GM21529 (cell line): ENCODE results near the gene TRPM3.

Source experiments
- ATAC-seq: cut with Tn5 transposase; IDR thresholded peaks from one replicate; pipeline ENCODE4 v1.9.1; 2021; ENCODE audit not compliant: unreplicated experiment

The TRPM3 gene

DNA sequence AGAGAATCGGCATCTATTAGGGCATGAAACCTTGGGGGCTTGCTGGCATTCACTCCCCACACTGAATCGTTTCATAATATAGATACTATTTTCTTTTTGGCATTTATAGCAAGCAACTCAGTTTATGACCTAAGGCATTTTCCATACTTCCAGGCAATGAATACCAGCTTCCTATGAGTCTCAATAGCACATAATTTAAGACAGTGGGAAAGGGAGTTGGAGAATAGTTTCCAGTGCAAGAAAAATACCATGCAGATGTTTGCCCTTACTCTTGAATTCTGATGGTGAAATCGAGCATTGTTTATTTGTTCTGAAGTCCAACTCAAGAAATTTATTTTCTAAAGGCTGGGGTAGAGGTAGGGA, 531.1 kb downstream of the TRPM3 start:
- no peak for ATAC-seq

GRCh38 chr9:70589571-70590314, 531.7 kb downstream of the TRPM3 start:
- no peak for ATAC-seq

DNA sequence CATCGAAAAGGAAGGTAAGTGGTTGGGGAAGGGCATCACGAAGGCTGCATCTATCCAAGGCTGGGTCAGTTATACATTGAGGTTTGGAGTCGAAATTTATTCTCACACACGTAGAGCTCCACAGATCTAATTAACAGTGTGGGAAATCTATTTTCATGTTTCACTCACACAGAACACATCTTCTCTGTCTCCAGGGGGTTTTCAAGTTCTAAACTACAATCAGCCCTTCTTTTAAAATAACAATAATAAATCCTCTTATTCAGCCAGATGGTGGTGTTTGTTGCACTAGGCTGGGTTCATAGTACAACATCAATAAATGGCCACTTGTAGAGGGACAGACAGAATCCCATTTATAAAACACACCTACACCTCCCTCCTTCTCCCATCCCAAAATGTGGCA, 532.4 kb downstream of the TRPM3 start:
- ATAC-seq = no peak

DNA sequence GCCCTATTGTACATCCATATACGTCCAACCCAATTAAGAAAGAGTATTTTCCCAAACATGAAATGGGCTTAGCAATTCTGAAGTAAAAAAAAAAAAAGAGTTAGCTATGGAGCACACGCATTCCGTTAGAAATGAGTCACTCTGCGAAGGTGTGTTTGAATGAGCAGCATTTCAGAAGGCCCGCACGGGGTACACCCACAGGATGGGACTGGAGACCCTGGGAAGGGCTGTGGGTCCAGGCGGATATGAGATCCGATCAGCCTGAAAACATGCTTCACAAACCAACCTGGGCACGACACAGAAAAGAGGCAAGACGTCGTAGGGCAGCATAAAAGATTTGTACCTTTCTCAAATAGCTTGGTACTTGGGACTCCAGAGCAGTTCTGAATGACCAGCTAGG, 533.0 kb downstream of the TRPM3 start:
- no peak for ATAC-seq

DNA sequence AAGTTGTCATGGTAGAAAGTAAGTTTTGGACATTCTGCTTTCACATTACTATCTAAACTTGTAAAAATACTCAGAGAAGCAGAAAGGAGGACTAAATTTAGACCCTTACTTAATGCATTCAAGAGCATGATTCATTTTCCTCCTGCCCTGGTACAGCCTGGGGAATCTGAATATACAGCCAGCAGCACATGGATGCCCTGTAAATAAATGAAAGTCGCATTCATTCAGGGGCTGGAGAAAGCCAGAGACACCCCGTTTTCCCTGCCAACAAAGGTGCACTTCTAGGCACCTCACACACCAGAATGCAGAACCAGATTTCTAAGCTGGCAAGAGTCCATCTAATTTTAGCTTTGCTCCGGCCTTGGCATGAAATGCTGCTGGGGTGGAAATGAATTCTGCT, 534.2 kb downstream of the TRPM3 start:
- no peak for ATAC-seq

DNA sequence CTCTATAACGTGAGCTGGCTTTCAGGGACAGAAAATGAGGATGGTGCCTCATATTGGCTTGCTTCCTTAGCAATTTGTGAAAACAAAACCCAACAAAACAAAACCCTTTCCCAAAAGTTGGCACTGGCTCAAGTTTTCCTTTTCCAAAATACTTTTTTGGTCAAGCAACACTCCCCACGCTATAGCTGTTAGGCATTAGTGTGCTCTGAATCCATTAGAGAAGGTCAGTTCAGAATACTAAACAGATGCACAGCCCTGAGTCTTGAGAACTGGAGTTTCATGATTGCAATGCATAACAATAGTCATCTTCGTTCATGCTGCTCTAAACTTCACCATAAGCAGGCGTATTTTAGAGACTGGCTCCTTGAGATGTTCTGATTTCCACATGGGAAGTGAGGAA, 534.9 kb downstream of the TRPM3 start:
- no peak for ATAC-seq

GRCh38 chr9:70581955-70582350, 539.5 kb downstream of the TRPM3 start:
- no peak for ATAC-seq

GRCh38 chr9:70581214-70581954, 540.0 kb downstream of the TRPM3 start:
- ATAC-seq = no peak

DNA sequence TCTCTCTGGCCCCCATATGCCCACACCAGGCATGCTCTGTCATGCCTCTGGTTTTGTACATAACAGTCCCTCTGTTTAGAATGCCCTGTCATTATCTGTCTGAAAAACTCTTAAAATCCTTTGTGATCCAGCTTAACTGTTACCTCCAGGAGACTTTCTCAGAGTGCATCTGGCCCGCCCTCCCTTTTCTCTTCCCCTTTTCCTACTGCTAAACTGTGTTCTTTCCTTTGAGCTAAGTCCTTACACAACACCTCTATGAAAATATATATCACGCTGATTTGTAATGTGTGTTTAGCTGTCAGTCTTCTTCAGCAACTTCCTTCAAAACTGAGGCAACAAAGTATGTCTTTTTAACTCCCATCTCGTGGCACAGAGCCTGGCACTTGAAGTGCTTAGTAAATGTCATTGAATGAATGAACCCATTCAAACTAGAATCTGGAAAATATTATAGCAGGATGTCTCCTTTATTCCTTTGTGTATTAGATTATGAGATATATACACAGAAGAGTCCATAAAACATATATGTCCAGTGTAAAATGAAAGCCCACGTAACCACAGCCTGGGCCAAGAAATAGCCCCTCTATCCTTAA, 540.7 kb downstream of the TRPM3 start:
- ATAC-seq = no peak

DNA sequence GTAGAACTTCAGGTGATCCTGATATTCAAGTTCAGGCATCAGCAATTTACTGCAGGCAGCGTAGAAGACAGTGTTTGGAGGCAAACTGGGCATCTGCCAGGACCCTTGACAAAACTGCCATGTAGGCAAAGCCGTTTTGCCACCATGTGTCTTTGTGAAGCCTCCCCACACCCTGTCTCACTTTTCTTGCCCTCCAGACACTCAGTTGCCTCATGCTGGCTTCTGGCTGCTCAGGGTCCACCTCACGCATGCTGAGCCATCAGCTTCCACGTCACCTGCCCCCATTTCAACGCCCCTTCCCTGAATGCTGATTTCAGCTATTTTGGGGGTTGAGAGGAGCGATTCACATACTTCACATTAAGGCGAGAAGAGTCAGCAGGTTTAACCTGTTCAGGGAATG, 541.7 kb downstream of the TRPM3 start:
- ATAC-seq = no peak

- ATAC-seq = no peak
These were observed 542.7 kb downstream of the TRPM3 start for GRCh38 chr9:70578720-70579119.

DNA sequence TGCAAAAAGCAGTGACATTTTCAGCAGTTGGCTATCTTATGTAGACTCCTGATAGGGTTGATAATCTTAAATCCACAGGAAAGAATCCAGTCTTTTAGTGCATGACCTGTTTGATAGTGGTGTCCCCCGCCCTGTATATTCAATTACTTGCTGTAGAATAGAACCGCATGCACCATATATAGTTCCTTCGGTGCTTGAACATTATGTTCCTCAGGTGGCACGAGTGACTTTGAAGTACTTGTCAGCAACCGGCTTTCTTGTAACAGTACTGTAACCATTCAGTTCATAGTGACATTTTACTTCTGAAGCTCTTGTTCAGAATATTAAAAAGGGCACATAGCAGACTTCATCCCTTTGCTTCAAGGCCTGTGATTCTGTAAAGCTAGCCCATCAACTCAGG, 543.8 kb downstream of the TRPM3 start:
- ATAC-seq = no peak

DNA sequence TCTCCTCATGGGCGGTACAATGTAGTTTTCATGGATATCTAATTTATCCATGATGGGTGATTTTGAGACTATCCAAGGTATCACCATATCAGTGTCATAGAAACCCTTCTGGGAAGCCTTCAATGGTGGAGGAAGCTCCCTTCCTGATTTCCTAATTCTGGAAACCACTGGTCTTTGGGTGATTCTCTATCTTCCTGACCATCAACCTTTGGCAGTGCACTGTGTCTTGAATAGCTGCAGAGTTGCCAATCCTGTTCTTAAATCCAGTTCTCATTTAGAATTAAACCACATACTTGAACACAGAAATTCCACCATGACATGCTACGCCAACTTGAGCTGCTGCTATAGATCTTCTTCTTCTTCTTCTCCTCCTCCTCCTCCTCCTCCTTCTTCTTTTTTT, 545.3 kb downstream of the TRPM3 start:
- ATAC-seq = no peak

DNA sequence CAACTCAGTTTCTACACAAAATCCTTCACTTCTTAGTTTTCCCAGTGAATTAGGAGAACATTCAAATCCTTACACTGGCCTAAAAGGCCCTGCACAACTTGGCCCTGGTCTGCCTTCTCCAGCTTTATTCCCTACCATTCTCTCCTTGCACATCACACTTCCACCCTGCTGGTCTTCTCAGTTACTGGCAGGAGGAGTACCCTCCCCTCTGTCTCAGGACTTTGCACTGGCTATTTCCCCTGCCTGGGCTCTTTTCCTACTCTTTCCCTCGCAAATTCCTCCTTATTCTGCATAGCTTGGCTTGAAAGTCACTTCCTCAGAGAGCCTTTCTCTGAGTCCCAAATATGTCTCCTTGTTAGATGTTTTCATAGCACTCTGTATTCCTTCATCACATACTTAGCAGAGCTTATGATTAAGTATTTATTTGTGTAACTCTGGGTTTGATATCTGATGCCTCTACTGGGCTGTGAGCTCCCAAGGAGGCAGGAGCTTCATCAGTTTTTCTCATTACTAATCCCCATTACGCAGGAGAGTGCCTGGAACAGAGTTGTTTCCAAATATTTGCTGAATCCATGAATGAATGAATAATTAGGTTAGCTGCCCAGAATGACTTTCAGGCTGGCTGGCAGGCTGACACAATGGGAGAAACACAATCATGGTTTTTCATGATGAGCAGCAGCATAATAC, 547.1 kb downstream of the TRPM3 start:
- ATAC-seq = no peak

GRCh38 chr9:70573308-70573707, 548.1 kb downstream of the TRPM3 start:
- ATAC-seq = no peak

DNA sequence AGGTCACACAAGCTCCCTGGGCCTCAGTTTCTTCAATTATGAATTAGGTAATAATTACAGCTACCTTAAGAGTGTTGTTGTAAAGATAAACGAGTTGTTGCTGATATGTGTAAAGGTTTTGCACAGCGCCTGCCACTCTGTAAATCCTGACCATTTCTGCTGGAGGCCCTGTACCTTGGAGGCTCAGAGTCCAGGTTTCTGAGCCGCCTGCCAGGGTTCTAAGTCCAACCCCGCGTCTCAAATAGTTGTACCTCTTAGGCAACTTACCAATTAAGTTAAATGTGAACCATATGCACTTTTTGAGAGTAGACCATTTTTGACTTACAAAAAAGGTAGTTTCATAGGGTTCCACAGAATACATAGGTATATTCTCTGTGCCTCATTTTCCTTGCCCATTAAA, 550.2 kb downstream of the TRPM3 start:
- ATAC-seq = no peak

GRCh38 chr9:70569791-70570190, 551.6 kb downstream of the TRPM3 start:
- ATAC-seq = no peak

DNA sequence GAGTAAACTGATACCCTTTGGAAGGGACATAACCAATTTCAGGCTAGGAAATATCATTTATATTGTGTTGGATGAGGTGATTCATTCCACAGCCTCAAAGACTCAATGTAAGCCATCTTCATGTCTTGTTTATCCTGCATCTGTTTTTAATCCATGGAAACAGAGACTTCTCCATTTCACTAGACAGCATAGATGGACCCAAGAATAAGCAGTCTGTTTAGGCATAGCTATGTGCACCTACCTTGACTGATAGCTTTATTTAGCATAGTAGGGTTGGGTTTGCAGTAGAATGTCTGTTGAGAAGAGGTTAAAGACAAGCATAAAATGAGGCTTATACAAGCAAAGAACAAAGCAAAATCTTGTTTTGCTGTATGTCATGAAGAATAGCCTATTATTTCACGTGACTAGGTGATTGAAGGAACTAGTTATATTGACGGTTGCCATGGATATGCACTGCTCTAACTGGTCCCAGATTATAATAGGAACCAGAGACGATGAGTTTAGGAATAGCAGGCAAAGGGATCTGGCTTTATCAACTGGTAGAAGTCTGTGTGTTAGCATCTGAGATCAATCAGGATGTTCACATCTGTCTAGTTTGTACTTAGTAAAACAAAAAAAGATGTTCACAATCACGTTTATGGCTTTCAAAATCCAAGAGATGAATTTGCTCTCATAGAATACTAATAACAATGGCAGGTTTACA, 552.2 kb downstream of the TRPM3 start:
- no peak for ATAC-seq

DNA sequence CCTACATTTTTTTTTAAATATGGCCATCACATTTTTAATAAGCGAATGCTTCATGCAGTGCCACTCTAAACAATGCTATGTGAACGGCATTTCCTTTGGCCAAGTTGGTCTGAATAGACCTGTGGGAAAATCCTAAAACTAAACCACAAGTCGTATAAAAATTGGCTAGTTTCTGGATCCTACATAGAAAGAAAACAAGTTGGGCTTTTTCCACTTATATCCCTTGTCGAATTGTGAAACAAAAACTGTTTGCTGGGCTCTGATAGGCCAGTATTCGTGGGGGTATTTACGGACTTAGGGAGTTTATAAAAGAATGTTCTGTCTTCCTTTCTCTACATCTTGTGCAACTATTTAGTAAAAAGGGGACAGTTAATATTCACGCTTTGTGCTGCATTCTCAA, 553.9 kb downstream of the TRPM3 start:
- ATAC-seq = no peak

DNA sequence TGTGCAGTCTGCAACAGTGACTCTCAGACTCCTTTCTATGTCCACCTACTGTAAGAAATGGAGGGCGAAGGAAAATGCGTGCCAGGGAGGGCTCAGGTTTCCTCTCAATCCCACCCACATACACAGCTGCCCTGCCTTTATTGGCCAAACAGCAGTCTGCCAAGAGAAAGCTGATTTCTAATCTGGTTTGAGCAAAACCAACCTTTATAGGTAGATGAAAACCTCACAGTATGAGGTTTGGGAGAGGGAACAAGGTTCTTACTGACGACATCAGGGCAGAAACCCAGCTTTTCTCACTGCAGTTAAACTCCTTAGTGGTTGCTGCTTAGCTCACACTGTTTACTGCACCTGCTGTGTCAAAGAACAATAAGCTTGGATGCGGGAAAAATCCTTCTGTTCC, 554.7 kb downstream of the TRPM3 start:
- no peak for ATAC-seq

- no peak for ATAC-seq
These were observed 555.4 kb downstream of the TRPM3 start for GRCh38 chr9:70566066-70566465.
